GM13977 (cell line): ENCODE results near the gene DOCK3.

Experiments used
- DNase-seq: peaks from one replicate; pipeline ENCODE4 v3.0.0; 2012; ENCODE audit warnings: low spot score
- CTCF ChIP-seq: IDR thresholded peaks from 2 replicates; pipeline ENCODE4 v1.5.1; 2012; ENCODE audit warnings: mild to moderate bottlenecking, control low read depth; ENCODE audit not compliant: insufficient read depth; ENCODE audit errors: extremely low read depth, missing control alignments
- in situ Hi-C: fragments of 300-500 bp; cut with MboI; formaldehyde crosslinking; loops from one replicate; pipeline ENCODE4 v1.12.0; 2022; ENCODE audit warnings: low sequenced_read_pairs, low pct_unique_long_range_greater_than_20kb, mixed read lengths, inconsistent platforms; ENCODE audit not compliant: unreplicated experiment

Gene DOCK3

GRCh38 chr3:51375571-51375970, 700.8 kb downstream of the DOCK3 start:
- TF ChIP-seq CTCF = no peak
- no peak for DNase-seq
- in situ Hi-C loops = loop anchor here (10.0 kb wide), 1 partner anchor 411 kb away; no protein-coding TSS in a partner anchor

GRCh38 chr3:51378065-51378464, 703.3 kb downstream of the DOCK3 start:
- DNase-seq = no peak
- TF ChIP-seq CTCF = no peak
- in situ Hi-C loops = loop anchor here (10.0 kb wide), 1 partner anchor 413 kb away; no protein-coding TSS in a partner anchor

- no peak for TF ChIP-seq CTCF
- in situ Hi-C loops = loop anchor here (10.0 kb wide), 1 partner anchor 414 kb away; no protein-coding TSS in a partner anchor
- DNase-seq = no peak
These were observed 704.0 kb downstream of the DOCK3 start for GRCh38 chr3:51378726-51379125.

GRCh38 chr3:51379301-51379700, 704.6 kb downstream of the DOCK3 start:
- DNase-seq = no peak
- in situ Hi-C loops = loop anchor here (10.0 kb wide), 1 partner anchor 414 kb away; no protein-coding TSS in a partner anchor
- TF ChIP-seq CTCF = no peak

GRCh38 chr3:51379746-51380455, 705.2 kb downstream of the DOCK3 start:
- no peak for DNase-seq
- in situ Hi-C loops = loop anchor here (10.0 kb wide), 1 partner anchor 415 kb away; no protein-coding TSS in a partner anchor
- no peak for TF ChIP-seq CTCF

- TF ChIP-seq CTCF = no peak
- DNase-seq = no peak
- in situ Hi-C loops = no loop called here
These were observed 706.0 kb downstream of the DOCK3 start for GRCh38 chr3:51380601-51381332.
